ENCODE data around the gene CPSF4.
A peak's percentile ranks its signal among the peaks of the same experiment; 100 is the strongest.

DNA sequence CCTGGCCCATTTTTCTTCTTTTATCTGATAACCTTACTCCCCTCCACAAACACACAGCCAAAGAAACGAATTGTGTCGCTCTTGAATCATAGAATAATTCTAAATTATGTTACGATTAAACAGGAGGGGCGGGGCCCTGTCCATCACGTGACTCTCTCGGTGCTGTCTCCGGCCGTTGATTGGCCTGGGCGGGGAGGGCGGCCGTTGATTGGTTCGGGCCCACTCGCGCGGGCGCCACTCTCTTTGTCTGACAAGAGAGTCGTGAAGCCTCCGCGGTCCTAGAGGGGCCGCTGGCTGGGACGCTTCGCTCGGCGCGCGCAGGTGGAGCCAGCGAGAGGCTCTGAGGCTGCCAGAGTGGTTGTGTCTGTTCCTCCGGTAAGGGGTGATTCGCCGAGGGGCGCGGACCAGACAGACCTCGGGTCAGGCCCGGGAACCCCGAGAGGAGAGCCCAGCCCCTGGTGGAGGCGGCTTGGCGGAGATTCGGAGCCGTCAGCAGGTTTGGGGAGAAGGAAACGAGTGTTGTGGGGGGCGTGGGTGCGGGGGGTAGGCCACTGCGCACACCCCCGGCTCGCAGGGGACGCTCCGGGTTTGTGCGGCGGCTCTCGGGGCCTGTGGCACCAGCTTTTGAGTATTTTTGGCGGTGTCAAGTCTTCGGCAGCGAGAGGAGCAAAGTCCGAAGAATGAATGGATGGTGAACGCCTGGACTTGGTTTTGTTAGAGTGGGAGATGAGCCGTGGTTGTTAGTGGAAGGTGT, 34.0 kb downstream of the CPSF4 start, which contains the start of gene ZNF789:
- TF ChIP-seq, protein P1, sequence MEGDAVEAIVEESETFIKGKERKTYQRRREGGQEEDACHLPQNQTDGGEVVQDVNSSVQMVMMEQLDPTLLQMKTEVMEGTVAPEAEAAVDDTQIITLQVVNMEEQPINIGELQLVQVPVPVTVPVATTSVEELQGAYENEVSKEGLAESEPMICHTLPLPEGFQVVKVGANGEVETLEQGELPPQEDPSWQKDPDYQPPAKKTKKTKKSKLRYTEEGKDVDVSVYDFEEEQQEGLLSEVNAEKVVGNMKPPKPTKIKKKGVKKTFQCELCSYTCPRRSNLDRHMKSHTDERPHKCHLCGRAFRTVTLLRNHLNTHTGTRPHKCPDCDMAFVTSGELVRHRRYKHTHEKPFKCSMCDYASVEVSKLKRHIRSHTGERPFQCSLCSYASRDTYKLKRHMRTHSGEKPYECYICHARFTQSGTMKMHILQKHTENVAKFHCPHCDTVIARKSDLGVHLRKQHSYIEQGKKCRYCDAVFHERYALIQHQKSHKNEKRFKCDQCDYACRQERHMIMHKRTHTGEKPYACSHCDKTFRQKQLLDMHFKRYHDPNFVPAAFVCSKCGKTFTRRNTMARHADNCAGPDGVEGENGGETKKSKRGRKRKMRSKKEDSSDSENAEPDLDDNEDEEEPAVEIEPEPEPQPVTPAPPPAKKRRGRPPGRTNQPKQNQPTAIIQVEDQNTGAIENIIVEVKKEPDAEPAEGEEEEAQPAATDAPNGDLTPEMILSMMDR (IDR thresholded peaks at IDR 0.05), result no peak
- peak; percentile 9 to 61 for TF ChIP-seq POLR2A (IDR thresholded peaks at IDR 0.05)

All from tibial nerve (tissue), 3 donors.